Activated gamma-delta T cell (primary cell): ENCODE results near the gene TMPRSS3.
"Not testable (repeated sequence)": the region's sequence is repeated elsewhere in the genome, so short reads cannot be mapped to it uniquely, and the experiment has no call there.

Experiments used
- DNase-seq: peaks from one replicate; lab custom pipeline; 2025; lab: John Stamatoyannopoulos, UW

Gene TMPRSS3

DNA sequence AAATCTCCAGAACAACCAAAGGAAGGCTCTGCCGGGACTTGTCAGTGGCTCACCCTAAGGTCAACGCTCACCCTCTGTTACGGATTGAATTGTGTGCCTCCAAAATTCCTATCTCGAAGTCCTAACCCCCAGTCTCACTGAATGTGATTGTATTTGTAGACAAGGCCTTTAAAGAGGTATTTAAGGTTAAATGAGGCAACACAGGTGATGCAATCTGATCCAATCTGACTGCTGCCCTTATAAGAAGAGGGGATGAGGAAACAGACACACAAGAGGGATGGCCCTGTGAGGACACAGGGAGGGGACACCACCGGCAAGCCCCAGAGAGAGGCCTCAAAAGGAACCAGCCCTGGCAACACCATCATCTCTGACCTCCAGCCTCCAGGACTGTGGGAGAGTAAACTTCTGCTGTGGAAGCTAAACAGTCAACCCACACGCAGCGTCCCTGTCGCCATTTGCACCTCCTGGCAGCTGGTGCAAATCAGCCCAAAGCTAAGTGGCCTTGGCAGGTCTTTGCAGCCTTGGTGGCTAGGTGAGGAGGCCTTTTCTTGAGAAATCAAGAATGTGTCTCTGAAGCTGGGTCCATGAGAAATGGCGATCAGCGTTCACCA is 32.1 kb upstream of the TMPRSS3 start:
- DNase-seq = no peak

DNA sequence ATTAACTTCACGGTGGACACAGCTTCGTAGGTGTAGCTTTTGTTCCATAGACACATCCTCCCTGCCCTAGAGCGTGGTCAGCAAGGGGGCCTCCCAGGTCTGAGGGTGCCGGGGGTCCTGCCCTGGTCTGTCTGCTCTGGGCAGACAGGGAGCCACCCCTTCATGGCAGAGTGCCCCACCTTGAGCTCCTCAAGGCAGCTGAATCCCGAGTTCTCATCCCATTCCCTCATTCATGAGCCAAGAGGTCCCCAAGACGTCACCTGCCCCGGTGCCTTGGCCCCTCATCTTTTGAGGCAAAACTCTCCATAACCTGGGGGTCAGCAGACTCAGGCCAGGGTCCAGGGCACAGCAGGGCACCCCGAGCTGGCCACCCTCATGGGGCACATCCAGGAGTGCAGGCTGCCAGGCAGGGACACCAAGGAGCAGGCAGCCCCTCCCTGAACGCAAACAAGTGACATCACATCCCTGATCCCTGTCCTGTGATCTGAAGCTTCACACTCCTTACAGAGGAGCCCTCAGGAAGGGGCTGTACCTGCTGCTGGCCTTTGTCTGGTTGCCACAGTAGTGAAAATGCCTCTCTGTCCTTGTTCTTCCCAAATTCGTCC is 31.1 kb upstream of the TMPRSS3 start:
- no peak for DNase-seq

DNA sequence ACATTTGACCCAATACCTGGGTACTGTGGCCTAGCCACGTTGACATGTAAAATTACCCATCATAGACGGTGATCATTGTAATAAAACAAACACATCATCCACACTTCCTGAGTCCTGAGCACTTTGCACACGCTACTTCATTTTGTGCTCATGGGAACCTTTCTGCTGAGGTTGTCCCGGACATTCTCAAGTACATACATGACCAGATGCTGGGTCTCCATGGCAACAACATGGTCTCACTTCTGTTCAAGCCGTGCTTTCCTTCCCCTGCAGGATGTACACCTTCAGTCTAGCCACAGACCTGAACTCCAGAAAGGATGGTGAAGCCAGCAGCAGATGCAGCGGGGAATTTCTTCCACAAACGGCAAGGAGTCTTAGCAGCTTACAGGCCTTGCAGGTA is 30.6 kb upstream of the TMPRSS3 start:
- DNase-seq = no peak

DNA sequence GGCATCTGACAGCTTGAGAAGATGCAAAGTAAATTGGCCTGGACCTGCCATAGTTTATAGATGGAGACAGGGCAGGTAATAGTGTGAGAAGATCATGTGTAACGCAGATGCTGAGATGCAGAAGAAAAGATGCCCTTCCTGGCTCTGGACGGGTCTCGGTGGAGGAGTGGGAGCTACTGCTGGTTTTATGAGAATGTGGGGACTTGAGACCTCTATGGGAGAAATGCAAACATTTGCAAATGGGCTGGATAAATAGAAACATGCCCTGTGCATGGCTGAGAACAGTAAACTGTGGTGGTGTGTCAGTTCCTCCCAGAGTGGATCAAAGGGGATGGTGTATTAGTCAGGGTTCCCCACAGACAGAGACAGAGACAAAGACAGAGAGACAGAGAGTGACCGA is 29.7 kb upstream of the TMPRSS3 start:
- no peak for DNase-seq

DNA sequence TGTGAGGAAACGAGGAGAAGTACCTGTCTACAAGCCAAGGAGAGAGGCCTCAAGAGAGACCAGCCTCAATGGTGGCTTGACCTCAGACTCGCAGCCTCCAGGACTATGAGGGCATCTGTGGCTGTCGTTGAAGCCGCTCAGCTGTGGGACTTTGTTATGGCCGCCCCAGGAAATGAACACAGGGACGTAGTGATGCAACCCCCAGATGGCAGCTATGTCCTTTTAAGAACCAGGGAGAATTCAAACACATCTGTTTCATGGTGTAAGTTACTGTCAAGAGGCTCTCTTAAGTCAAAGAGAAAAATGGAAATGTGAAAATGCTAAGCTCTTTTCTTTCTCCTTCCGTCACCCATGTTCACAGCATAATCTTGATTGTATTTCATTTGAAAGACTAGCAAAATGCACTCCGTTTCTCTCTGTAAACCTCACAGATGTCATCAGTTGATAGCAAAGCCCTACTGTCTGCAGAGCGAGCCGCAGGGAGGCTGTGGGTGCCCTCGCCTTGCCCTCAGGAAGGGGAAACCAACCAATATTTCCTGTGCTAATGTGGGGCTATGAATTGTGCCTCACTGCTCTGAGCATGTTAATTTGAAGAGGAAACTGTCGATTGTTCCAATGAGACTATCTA is 29.2 kb upstream of the TMPRSS3 start:
- peak; percentile 59 for DNase-seq

DNA sequence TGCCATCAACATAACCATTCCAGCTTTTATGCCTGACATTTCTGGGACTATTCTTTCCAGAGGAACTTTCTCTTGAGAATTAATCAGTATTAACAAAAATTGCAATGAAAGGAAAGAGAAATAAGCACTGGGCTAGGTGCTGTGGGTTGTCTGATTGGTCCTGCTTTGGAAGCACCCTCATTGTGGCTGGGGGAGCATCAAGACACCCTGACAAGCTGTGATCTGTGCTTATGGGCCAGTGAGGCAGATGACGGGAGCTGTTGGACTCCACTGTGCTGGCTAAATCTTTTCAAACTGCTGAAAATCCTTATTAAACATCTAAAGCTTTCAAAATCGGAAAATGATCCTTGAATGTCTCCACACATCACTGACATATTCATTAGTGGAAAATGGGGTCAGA is 27.8 kb upstream of the TMPRSS3 start:
- no peak for DNase-seq

DNA sequence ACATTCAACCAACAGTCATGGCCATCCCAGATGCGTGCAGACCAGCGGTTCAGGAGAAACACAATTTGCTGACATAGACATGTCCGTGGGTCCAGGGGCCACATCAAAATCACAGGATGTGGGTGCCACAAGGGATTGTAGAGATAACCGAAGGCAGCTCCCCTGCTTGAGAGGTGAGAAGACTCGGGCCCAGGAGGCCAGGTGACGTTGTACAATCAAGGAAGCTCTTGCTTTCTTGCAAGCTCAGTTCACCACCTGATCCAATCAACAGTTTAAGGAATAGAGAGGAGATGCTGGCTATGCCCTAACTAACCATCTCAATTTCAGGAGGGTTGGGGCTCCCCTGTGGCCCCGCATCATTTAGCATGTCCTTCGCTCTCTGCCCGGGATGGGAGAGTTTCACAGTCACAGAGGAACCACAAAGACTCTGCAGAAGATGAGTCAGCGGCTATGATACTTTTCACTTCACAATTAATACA is 27.4 kb upstream of the TMPRSS3 start:
- no peak for DNase-seq

DNA sequence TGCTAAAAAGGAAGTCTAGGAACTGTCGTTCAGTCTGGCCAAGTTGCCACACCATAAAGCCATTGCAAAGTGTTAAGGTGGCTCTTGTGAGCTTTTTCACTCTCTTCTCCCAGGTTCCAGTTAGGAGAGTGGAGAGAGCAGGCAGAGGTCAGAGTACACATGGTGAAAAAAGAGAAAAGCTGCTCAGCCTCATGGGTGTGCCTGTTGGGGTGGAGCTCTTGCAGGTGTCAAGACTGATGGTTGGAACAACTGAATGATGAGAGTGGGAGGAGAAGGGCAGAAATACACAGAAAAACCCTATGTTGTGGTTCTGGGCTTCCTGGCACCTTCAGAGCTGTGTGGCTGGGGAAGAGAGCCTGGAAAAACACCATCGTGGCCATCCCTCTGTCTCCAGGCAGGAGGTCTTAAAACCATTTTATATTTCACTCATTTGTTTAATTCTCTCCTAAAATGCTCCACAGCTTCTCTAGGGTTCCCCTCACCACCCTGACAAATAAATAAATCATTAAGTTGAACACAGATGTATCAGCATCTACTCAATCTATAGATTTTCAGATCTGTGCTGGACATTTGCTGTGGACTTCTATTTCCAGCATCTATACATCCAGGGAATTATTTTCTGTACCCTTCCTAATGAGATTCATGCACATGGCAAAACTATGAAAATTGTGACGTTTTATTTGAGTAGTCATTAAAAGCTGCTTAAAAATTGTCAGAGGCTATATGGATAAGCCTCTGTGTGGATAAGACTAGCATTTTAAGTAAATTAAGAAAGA is 25.4 kb upstream of the TMPRSS3 start:
- no peak for DNase-seq

DNA sequence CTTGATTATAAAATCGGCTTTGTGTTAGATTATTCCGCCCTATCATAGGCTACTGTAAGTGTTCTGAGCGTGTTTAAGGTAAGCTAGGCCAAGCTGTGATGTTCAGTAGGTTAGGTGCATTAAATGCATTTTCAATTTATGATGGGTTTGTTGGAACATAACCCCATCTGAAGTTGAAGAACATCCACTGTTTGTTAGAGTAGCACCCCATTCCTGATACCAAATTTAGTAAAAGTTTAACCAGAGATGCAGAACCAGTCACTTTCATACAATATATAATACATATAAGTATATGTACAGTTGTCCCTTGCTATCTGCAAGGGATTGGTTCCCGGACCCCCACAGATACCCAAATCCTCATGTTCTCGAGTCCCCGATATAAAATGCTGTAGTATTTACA is 24.0 kb upstream of the TMPRSS3 start:
- no peak for DNase-seq

DNA sequence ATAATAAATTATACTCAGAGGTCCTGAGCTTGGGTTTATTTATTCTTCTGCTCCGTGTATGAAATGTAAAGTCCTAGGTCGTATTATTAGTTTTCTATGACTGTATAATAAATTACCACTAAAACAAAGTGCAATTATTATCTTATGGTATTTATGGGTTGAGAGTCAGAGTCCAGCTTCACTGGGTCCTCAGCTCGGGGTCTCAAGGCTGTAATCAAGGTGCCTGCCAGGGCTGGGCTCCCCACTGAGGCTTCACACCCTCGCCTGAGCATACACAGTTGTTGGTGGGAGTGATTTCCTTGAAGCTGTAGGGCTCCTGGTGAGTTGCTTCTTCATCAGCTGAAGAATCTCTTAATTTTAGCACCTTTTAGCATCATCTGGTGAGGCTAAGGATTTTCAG is 23.0 kb upstream of the TMPRSS3 start:
- no peak for DNase-seq

DNA sequence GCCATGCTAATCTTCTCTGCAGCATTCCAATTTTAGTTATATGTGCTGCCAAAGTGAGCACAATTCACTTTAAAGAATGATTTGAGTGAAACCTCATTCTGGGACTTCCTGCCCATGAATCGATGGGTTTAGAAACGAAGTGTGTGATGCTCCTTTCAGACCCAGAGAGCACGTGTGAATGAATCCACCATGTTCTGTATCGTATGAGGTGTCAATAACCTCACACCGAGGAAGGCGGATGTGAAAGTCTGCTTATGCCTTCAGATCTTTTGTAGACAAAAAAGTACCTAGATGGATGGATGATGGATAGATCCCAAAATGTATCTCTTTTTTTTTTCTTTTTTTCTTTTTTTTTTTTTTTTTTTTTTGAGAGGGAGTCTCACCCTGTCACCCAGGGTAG is 21.7 kb upstream of the TMPRSS3 start:
- DNase-seq = no peak

DNA sequence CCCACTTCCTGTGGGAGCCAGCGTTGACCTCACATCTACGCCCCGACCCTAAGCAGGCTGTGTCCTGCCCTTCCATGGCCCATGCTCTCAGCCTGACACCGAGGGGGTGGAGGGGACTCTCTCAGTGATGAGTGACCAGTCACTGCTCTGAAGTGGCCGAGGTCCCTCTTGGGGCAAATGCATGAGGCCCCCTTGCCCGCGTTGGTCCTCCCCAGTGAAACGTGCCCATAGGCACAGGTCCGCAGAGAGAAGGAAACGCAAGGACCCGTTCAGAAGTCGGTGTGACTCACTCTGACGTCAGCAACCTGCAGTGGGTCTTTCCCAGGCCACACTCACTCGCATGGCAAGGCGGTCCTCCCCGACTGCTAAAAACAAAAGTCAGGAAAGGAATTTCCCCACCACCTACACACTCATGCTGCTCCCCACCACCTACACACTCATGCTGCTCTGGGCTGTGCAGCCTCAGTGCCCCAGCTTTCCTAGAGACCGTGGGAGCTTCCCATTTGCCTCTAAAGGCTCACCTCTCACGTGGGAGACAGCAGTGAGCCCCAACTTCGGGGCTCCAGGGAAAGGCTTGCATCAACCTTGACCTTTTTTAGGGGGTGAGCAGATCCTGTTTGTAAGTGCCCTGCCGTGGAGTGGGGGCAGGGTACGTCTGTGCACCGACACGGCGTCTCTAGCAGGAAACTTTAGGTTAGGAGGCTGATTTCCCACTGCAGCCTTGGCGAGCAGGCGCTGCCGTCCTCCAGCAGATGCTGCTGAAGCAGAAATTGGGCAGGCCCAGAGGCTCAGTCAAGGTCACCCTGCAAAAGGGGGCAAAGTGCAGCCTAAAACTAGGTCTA is 19.3 kb upstream of the TMPRSS3 start:
- peak; percentile 20 for DNase-seq

DNA sequence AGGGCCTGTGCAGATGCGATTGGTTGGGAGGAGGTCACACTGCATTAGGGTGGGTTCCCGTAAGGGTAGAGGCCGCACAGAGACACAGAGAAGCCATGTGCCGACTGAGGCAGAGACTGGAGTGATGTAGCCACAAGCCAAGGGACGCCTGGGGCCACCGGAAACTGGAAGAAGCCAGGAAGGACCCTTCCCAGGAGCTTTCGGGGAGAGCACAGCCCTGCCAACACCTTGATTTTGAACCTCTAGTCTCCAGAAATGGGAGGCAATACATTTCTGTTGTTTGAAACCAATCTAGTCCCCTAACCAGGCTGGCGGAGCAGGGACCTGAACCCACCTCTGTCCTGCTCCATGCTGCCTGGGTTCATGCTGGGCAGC is 18.7 kb upstream of the TMPRSS3 start:
- DNase-seq = no peak

DNA sequence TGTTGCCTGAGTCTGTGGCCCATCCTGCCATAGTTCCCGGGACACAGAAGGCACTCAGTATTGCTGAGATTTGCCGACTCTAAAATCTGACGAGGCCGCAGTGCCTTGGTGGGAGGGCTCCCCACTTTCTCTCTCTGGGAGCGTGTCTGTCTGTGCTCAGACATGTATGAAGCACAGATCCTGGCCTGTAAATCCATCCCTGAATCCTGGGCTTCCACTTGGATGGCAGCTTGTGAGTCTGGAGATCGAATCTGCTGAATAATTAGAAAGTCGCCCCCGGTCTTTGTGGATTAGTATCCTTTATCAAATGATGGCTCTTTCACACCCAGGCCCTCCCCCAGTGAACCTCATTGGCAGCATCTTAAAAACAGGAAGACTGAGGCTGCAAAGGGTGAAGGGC is 18.2 kb upstream of the TMPRSS3 start:
- no peak for DNase-seq

DNA sequence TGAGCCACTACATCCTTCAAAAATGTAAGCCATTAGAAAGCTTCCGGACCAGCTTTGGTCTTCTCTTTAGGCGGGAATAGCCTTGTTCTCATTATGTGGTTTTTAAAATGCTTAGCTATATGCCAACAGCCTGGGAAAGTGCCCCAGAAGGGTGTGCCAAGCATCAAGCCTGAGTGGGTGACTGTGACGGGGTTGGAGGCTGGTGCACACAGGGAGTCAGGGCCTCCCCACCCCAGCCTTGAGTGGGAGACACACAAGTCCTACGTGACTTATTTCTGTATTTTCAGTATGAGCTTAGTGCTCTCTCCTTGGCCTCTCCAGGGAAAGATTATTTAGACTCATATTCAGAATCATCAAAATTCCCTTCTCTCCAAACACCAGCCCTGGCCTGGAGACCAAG is 17.6 kb upstream of the TMPRSS3 start:
- no peak for DNase-seq

DNA sequence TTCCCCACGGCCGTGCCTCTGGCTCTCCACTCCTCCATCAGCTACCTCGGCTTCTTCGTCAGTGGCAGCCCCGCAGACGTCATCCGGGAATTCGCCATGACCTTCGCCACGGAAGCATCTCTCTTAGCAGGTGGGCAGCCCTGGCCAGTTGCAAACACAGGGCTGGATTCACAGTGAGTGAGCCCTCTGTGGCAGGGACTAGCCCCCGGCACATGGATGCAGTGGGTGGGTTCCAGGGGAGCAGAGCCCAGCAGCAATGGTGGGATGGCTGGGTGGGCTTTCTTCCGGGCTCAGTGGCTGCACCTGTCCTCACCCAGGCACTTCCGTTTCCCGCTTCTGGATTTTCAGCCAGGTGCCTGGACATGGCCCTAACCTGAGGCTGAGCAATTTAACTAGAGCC is 17.2 kb upstream of the TMPRSS3 start:
- no peak for DNase-seq

DNA sequence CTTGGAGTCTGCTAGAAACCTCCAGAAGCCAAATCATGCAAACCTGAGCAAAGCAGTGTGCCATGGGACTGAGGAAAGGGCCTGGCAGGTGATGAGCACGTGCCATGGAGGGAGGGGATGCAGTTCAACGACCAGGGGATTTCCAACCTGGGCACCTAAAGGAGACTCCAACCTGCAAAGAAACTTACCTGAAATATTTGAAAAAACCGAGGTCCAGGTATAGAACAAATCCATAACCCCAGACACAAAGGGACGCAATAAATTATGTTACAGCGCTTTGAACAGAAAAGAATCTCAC is 16.7 kb upstream of the TMPRSS3 start:
- no peak for DNase-seq

DNA sequence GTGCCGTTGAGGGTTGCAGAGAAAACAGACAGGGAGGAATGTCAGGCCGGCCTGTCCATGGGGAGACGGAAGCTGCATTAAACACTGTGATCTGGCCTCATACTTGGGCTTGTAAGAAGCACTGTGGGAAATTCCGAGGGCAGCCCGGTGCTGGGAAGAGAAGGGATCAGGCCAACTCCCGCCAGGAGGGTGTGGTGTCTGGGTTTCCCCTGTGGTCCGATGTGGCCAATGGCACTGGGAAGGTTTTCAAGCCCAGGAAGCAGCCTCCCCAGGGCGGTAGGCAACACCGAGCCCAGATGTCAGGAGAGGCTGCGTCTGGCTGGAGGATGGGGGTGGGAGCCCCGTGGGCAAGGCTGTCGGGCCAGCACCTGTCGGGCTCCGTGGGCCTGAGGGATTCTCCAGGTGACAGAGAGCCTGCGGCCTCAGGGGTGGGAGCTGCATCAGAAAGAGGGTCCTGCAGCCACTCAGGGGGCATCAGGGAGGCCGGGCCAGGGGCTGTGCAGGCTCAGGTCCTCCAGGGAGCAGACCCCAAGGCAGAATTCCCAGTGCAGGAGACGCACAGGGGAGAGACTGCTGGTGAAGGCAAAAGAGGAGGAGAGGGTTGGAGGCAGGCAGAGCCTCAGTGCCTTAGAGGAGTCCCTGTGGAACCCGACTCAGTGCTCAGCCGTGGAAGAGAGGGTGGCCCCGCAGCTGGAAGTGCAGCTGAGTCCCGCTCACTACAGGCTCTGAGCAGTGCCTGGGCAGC is 16.2 kb upstream of the TMPRSS3 start:
- no peak for DNase-seq

DNA sequence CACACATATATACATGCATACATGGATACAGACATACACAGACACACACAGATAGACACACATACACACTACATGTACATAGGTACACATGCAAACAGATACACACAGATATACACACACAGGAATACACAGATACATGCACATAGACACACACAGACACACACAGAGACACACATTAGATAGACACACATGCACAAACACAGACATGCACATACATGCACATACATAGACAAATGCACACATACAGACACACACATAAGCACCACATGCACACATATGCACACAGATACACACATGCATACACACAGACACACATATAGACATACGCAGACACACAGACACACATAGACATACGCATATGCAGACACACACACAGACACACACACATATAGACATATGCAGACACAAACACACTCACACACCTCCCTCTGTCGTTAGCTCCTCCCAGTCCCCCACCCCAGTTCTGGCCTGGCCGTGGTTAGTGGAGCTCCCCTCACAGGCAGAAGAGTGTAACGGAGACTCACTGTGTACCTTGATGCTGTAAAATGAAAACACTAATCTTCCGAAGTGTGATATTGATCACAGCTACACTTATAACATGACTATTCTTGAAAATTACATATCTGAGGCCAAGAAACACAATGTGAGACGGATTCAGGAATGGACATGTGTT is 15.5 kb upstream of the TMPRSS3 start:
- no peak for DNase-seq

DNA sequence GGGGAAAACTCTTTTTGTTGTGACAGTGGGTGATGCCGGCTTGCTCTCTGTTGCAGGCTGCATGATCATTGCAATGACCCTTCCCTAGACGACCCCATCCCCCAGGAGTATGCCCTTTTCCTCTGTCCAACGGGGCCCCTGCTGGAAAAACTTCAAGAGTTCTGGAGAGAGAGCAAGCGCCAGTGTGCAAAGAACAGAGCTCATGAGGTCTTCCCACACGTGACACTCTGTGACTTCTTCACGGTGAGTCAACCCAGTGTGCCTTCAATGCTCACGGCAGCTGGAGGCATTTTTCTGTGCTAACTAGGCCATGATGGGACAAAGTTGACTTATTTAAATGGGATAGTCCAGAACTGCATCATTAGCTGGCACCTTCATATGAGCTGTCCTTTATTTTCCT is 13.5 kb upstream of the TMPRSS3 start:
- DNase-seq = no peak

DNA sequence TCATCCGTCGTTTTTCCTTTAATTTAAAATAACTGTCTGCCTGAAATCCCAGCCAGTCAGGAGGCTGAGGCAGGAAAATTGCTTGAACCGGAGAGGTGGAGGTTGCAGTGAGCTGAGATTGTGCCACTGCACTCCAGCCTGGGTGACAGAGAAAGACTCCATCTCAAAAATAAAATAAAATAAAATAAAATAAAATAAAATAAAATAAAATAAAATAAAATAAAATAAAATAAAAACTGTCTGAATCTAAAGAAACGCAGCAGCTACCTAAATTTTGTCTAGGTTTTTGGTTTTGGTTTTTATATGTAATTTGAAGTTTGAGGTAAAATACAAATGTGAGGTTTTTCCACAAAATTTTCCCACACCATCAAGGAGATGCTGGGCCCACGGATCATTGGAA is 12.9 kb upstream of the TMPRSS3 start:
- not testable (repeated sequence) for DNase-seq
